GM23338 (cell line): Measurements from ENCODE around the gene CLSTN1. TPM values are rescaled to one million over a fixed set of nuclear protein-coding genes. Genes with fewer than 3 reads are reported as not detected.

ENCODE experiments used
- ATAC-seq: fragments of 200-7000 bp; cut with Tn5 transposase; 3 replicates; pipeline ENCODE4 v1.9.1; 2020
- DNase-seq: peaks from one replicate; pipeline ENCODE4 v3.0.0-alpha.2; 2015; ENCODE audit warnings: low spot score
- H2AFZ ChIP-seq: fragments of 200-600 bp; sonication (generic); 2 replicates; pipeline ENCODE4 v1.8.0; 2016; ENCODE audit warnings: antibody characterized with exemption, mild to moderate bottlenecking, moderate library complexity
- H3F3A ChIP-seq: fragments of 200-600 bp; sonication (generic); replicated peaks from 2 replicates; pipeline ENCODE4 v1.8.0; 2017; ENCODE audit warnings: antibody characterized with exemption, mixed run types, low read depth
- H3K27ac ChIP-seq: fragments of 200-600 bp; sonication (generic); 2 replicates; pipeline ENCODE4 v1.6.1; 2016; ENCODE audit warnings: low read depth
- H3K27me3 ChIP-seq: fragments of 200-600 bp; sonication (generic); 2 replicates; pipeline ENCODE4 v1.8.0; 2016; ENCODE audit warnings: mild to moderate bottlenecking, mixed run types, moderate library complexity; ENCODE audit not compliant: insufficient read depth
- H3K36me3 ChIP-seq: fragments of 200-600 bp; sonication (generic); 2 replicates; pipeline ENCODE4 v1.8.0; 2016; ENCODE audit warnings: mild to moderate bottlenecking; ENCODE audit not compliant: insufficient read depth
- H3K4me1 ChIP-seq: fragments of 200-600 bp; sonication (generic); 2 replicates; pipeline ENCODE4 v1.8.0; 2016; ENCODE audit warnings: mild to moderate bottlenecking, moderate library complexity; ENCODE audit not compliant: insufficient read depth
- H3K4me2 ChIP-seq: fragments of 200-600 bp; sonication (generic); 2 replicates; pipeline ENCODE4 v1.7.1; 2017; ENCODE audit warnings: mixed run types
- H3K4me3 ChIP-seq: fragments of 200-600 bp; sonication (generic); 2 replicates; pipeline ENCODE4 v1.6.1; 2016; ENCODE audit warnings: mixed run types
- H3K79me2 ChIP-seq: fragments of 200-600 bp; sonication (generic); replicated peaks from 2 replicates; pipeline ENCODE4 v1.8.0; 2017; ENCODE audit warnings: mild to moderate bottlenecking; ENCODE audit not compliant: insufficient read depth
- H3K9me2 ChIP-seq: fragments of 200-600 bp; sonication (generic); 2 replicates; pipeline ENCODE4 v1.8.0; 2017; ENCODE audit not compliant: insufficient read depth
- H4K20me1 ChIP-seq: fragments of 200-600 bp; sonication (generic); replicated peaks from 2 replicates; pipeline ENCODE4 v1.8.0; 2017; ENCODE audit warnings: mild to moderate bottlenecking; ENCODE audit not compliant: insufficient read depth
- H3K27ac Mint-ChIP-seq: 2 replicates; pipeline ENCODE4 v1.8.0; 2020; ENCODE audit warnings: inconsistent platforms, mild to moderate bottlenecking, moderate library complexity, mixed read lengths
- H3K27me3 Mint-ChIP-seq: 3 replicates; pipeline ENCODE4 v1.8.0; 2022; ENCODE audit warnings: low read depth, mild to moderate bottlenecking, moderate library complexity, mixed read lengths, inconsistent platforms; ENCODE audit not compliant: insufficient read depth, poor library complexity
- H3K36me3 Mint-ChIP-seq: 3 replicates; pipeline ENCODE4 v1.8.0; 2021; ENCODE audit warnings: low read depth, mild to moderate bottlenecking, inconsistent platforms, moderate library complexity, mixed read lengths
- H3K4me1 Mint-ChIP-seq: 3 replicates; pipeline ENCODE4 v1.8.0; 2020; ENCODE audit warnings: mild to moderate bottlenecking, inconsistent platforms, mixed read lengths
- H3K4me3 Mint-ChIP-seq: 3 replicates; pipeline ENCODE4 v1.8.0; 2021; ENCODE audit warnings: moderate library complexity, mild to moderate bottlenecking, inconsistent platforms, mixed read lengths
- H3K9me3 Mint-ChIP-seq: 3 replicates; pipeline ENCODE4 v1.8.0; 2020; ENCODE audit warnings: moderate library complexity, mild to moderate bottlenecking, inconsistent platforms, mixed read lengths
- CREB1 ChIP-seq: fragments of 250-450 bp; sonication (Bioruptor Pico); IDR thresholded peaks from 2 replicates; pipeline ENCODE4 v1.5.0; 2020; ENCODE audit warnings: low read depth, mild to moderate bottlenecking, moderate library complexity
- EZH2 ChIP-seq: fragments of 200-600 bp; sonication (generic); IDR thresholded peaks from one replicate; pipeline ENCODE4 v1.8.0; 2017; ENCODE audit warnings: antibody characterized with exemption, mild to moderate bottlenecking, low read depth; ENCODE audit not compliant: unreplicated experiment
- EZH2phosphoT487 ChIP-seq: fragments of 200-600 bp; sonication (generic); IDR thresholded peaks from one replicate; pipeline ENCODE4 v1.8.1; 2018; ENCODE audit warnings: antibody characterized with exemption; ENCODE audit not compliant: unreplicated experiment
- JUNB ChIP-seq: IDR thresholded peaks from one replicate; pipeline ENCODE4 v1.6.1; 2016; ENCODE audit warnings: antibody characterized with exemption; ENCODE audit not compliant: unreplicated experiment
- NANOG ChIP-seq: IDR thresholded peaks from 2 replicates; pipeline ENCODE4 v1.6.1; 2016; ENCODE audit warnings: antibody characterized with exemption, borderline replicate concordance
- POLR2AphosphoS5 ChIP-seq: IDR thresholded peaks from 2 replicates; pipeline ENCODE4 v1.6.1; 2016; ENCODE audit warnings: antibody characterized with exemption, low read depth
- STAT1 ChIP-seq: IDR thresholded peaks from one replicate; pipeline ENCODE4 v1.6.1; 2016; ENCODE audit warnings: antibody characterized with exemption; ENCODE audit not compliant: unreplicated experiment
- ZNF114 ChIP-seq: fragments of 250-450 bp; sonication (Bioruptor Pico); IDR thresholded peaks from 2 replicates; pipeline ENCODE4 v1.5.0; 2020; ENCODE audit warnings: mild to moderate bottlenecking, moderate library complexity
- ZNF331 ChIP-seq: fragments of 250-450 bp; sonication (Bioruptor Pico); IDR thresholded peaks from 2 replicates; pipeline ENCODE4 v1.5.0; 2020; ENCODE audit warnings: low read depth, mild to moderate bottlenecking, moderate library complexity
- polyA plus RNA-seq: library from polyadenylated mRNA; unstranded; fragments of >200 nt; fragmentation: Nextera tagmentation; extraction: Ambion mirVana; gene quantifications from 2 replicates; pipeline ENCODE4 v1.2.1, GENCODE V29; 2016
- total RNA-seq: library from RNA; depleted of rRNA; stranded (reverse); fragments of >200 nt; shearing (Covaris generic); gene quantifications from 2 replicates; pipeline ENCODE4 v1.2.3, GENCODE V29; 2014
- TF ChIP-seq, protein P1 (sequence below): IDR thresholded peaks from 2 replicates; pipeline ENCODE4 v1.6.1; 2016; ENCODE audit warnings: antibody characterized with exemption
- TF ChIP-seq, protein P2 (sequence below), 2 experiments: fragments of 200-600 bp in 1 of 2; sonication (generic) in 1 of 2; conservative IDR thresholded peaks; 2 replicates each; pipeline versions ENCODE4 v1.5.1 to v1.6.1; 2016 to 2017; ENCODE audit warnings: antibody characterized with exemption in 2 of 2, low read depth in 2 of 2, mild to moderate bottlenecking in 2 of 2, moderate library complexity in 1 of 2
- TF ChIP-seq, protein P3 (sequence below): IDR thresholded peaks from one replicate; pipeline ENCODE4 v1.6.1; 2018; ENCODE audit warnings: antibody characterized with exemption; ENCODE audit not compliant: unreplicated experiment

Gene CLSTN1
- total and polyA plus RNA-seq, 2 experiments from 2014 or later: 38.5 to 66.2 TPM

DNA sequence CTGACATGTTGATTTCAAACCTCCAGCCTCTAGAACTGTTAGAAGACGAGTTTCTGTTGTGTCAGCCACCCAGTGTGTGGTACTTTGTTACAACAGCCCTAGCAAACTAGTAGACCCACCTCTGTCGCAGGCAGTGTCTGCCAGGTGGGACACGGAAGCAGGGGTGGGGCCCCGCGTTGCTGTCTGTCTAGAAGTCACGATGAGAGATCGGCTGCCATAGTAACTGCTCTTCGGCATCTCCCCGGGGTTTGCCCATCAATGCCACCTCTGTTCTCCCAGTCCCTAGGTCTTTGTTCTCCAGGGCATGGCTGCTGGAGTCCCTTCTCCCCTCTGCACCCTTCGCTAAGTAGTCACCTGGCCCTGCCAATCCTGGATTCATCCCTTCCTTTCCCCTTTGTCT lies 15.2 kb upstream of the CLSTN1 start:
- Mint-ChIP-seq H3K4me3 (no peak overlapping the region; the same call in 2 of the 3 replicates), H3K4me1 (peaks cover 16% of the 10 kb centered on the region), H3K27ac (peak overlapping the region; percentile 18; the same call in 1 of the 2 replicates), H3K9me3 (peaks cover 2% of the 10 kb centered on the region; the same call in 1 of the 3 replicates), H3K27me3 (peaks cover 13% of the 10 kb centered on the region), H3K36me3 (no peaks in the 10 kb centered on the region; the same call in 2 of the 3 replicates)
- Histone ChIP-seq H3K4me1 (peaks cover 7% of the 10 kb centered on the region; the same call in 1 of the 2 replicates), H3K9me2 (no peaks in the 10 kb centered on the region), H3K27ac (no peak overlapping the region), H3K36me3 (no peaks in the 10 kb centered on the region), H3F3A (0 out of 2 replicates have a peak, but pooled peaks cover 3% of the 10 kb centered on the region), H2AFZ (no peak overlapping the region), H4K20me1 (no peaks in the 10 kb centered on the region), H3K4me3 (no peak overlapping the region), H3K27me3 (no peaks in the 10 kb centered on the region), H3K4me2 (no peak overlapping the region), H3K79me2 (no peaks in the 10 kb centered on the region)
- DNase-seq (no peak), ATAC-seq (no peak)
- TF ChIP-seq, protein P1, sequence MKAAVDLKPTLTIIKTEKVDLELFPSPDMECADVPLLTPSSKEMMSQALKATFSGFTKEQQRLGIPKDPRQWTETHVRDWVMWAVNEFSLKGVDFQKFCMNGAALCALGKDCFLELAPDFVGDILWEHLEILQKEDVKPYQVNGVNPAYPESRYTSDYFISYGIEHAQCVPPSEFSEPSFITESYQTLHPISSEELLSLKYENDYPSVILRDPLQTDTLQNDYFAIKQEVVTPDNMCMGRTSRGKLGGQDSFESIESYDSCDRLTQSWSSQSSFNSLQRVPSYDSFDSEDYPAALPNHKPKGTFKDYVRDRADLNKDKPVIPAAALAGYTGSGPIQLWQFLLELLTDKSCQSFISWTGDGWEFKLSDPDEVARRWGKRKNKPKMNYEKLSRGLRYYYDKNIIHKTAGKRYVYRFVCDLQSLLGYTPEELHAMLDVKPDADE: no peak
- no peak for TF ChIP-seq ZNF114 (CRISPR knock-in tag)
- no peak for TF ChIP-seq EZH2
- no peak for TF ChIP-seq JUNB
- no peak for TF ChIP-seq STAT1
- TF ChIP-seq, protein P2, sequence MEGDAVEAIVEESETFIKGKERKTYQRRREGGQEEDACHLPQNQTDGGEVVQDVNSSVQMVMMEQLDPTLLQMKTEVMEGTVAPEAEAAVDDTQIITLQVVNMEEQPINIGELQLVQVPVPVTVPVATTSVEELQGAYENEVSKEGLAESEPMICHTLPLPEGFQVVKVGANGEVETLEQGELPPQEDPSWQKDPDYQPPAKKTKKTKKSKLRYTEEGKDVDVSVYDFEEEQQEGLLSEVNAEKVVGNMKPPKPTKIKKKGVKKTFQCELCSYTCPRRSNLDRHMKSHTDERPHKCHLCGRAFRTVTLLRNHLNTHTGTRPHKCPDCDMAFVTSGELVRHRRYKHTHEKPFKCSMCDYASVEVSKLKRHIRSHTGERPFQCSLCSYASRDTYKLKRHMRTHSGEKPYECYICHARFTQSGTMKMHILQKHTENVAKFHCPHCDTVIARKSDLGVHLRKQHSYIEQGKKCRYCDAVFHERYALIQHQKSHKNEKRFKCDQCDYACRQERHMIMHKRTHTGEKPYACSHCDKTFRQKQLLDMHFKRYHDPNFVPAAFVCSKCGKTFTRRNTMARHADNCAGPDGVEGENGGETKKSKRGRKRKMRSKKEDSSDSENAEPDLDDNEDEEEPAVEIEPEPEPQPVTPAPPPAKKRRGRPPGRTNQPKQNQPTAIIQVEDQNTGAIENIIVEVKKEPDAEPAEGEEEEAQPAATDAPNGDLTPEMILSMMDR (conservative IDR thresholded peaks at IDR 0.05; ENCODE audit: low read depth in 2 of 2): no peak

DNA sequence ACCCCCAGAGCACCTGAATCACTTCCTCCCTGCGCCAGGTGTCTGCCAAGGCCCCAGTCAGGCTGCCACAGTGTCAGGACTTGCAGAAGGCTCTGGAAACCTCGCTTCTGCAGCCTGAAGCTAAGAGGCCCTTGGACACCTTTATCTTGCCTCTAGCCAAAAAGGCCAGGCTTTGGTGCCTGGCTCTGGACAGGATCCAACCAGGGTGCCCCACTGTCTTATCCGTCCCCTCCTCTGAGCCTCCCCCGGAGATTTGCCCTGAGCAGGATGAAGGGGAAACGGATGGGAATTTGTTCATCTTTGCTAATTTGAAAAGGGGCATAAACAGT lies 12.8 kb upstream of the CLSTN1 start:
- ATAC-seq: no peak
- H3K4me2 ChIP-seq: no peak overlapping the region

More for the DNA sequence above, 12.8 kb upstream of the CLSTN1 start:
- no peaks in the 10 kb centered on the region for H3K9me2 ChIP-seq
- no peaks in the 10 kb centered on the region for H3K27me3 ChIP-seq
- TF ChIP-seq, protein P3, sequence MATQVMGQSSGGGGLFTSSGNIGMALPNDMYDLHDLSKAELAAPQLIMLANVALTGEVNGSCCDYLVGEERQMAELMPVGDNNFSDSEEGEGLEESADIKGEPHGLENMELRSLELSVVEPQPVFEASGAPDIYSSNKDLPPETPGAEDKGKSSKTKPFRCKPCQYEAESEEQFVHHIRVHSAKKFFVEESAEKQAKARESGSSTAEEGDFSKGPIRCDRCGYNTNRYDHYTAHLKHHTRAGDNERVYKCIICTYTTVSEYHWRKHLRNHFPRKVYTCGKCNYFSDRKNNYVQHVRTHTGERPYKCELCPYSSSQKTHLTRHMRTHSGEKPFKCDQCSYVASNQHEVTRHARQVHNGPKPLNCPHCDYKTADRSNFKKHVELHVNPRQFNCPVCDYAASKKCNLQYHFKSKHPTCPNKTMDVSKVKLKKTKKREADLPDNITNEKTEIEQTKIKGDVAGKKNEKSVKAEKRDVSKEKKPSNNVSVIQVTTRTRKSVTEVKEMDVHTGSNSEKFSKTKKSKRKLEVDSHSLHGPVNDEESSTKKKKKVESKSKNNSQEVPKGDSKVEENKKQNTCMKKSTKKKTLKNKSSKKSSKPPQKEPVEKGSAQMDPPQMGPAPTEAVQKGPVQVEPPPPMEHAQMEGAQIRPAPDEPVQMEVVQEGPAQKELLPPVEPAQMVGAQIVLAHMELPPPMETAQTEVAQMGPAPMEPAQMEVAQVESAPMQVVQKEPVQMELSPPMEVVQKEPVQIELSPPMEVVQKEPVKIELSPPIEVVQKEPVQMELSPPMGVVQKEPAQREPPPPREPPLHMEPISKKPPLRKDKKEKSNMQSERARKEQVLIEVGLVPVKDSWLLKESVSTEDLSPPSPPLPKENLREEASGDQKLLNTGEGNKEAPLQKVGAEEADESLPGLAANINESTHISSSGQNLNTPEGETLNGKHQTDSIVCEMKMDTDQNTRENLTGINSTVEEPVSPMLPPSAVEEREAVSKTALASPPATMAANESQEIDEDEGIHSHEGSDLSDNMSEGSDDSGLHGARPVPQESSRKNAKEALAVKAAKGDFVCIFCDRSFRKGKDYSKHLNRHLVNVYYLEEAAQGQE: no peak
- no peak for TF ChIP-seq EZH2
- TF ChIP-seq ZNF114 (CRISPR knock-in tag): no peak
- no peak for TF ChIP-seq EZH2phosphoT487
- no peak for TF ChIP-seq POLR2AphosphoS5
- TF ChIP-seq CREB1 (CRISPR knock-in tag): no peak
- TF ChIP-seq JUNB: no peak
- TF ChIP-seq NANOG: no peak
- no peak for TF ChIP-seq STAT1
- TF ChIP-seq, protein P1: no peak
- no peak for TF ChIP-seq ZNF331 (CRISPR knock-in tag)
- H3K4me1 ChIP-seq: peaks cover 7% of the 10 kb centered on the region; the same call in 1 of the 2 replicates
- peaks cover 11% of the 10 kb centered on the region for H3K27me3 Mint-ChIP-seq
- no peaks in the 10 kb centered on the region for H4K20me1 ChIP-seq
- no peak overlapping the region for H3K4me3 Mint-ChIP-seq
- no peaks in the 10 kb centered on the region; the same call in 2 of the 3 replicates for H3K36me3 Mint-ChIP-seq
- no peak overlapping the region for H3K27ac ChIP-seq
- peaks cover 2% of the 10 kb centered on the region; the same call in 1 of the 3 replicates for H3K9me3 Mint-ChIP-seq
- H3K79me2 ChIP-seq: no peaks in the 10 kb centered on the region
- H2AFZ ChIP-seq: no peak overlapping the region
- no peak for DNase-seq
- peaks cover 13% of the 10 kb centered on the region for H3K4me1 Mint-ChIP-seq
- no peak overlapping the region for H3K27ac Mint-ChIP-seq
- no peaks in the 10 kb centered on the region for H3K36me3 ChIP-seq
- no peak overlapping the region for H3K4me3 ChIP-seq
- H3F3A ChIP-seq: 0 out of 2 replicates have a peak, but pooled peaks cover 3% of the 10 kb centered on the region
